ENCODE measurements around the gene CDC27.
"Not testable (repeated sequence)": the region's sequence is repeated elsewhere in the genome, so short reads cannot be mapped to it uniquely, and the experiment has no call there.

Gene CDC27

GRCh38 chr17:47218896-47219430 is 29.9 kb upstream of the CDC27 start:
- DNase-seq = no peak

- not testable (repeated sequence) for DNase-seq
Observed at GRCh38 chr17:47217279-47217678, 28.2 kb upstream of the CDC27 start.

GRCh38 chr17:47216821-47217220 is 27.7 kb upstream of the CDC27 start:
- not testable (repeated sequence) for DNase-seq

GRCh38 chr17:47214931-47215330 is 25.8 kb upstream of the CDC27 start:
- no peak for DNase-seq

GRCh38 chr17:47213540-47213939 is 24.4 kb upstream of the CDC27 start:
- DNase-seq = no peak

- no peak for DNase-seq
Observed at GRCh38 chr17:47212458-47212857, 23.4 kb upstream of the CDC27 start.

- no peak for DNase-seq
Observed at GRCh38 chr17:47210779-47211178, 21.7 kb upstream of the CDC27 start.

- DNase-seq = peak; percentile 28
Observed at GRCh38 chr17:47210105-47210504, 21.0 kb upstream of the CDC27 start.

- no peak for DNase-seq
Observed at GRCh38 chr17:47209499-47209898, 20.4 kb upstream of the CDC27 start.

GRCh38 chr17:47208744-47209488 is 19.8 kb upstream of the CDC27 start, which contains the start of gene MYL4:
Gene MYL4 (plus strand): TSS chr17:47209348. CDS start chr17:47209423, 75 bp downstream.
- peak; percentile 44 for DNase-seq

GRCh38 chr17:47207143-47208067 is 18.3 kb upstream of the CDC27 start:
- no peak for DNase-seq

- DNase-seq = peak; percentile 90
Observed at GRCh38 chr17:47205419-47205963, 16.4 kb upstream of the CDC27 start.

GRCh38 chr17:47204722-47205418 is 15.8 kb upstream of the CDC27 start:
- peak; percentile 56 for DNase-seq

GRCh38 chr17:47203984-47204721 is 15.1 kb upstream of the CDC27 start:
- DNase-seq = peak; percentile 72

GRCh38 chr17:47201166-47201565 is 12.1 kb upstream of the CDC27 start:
- DNase-seq = no peak

- no peak for DNase-seq
Observed at GRCh38 chr17:47200325-47200664, 11.2 kb upstream of the CDC27 start.

GRCh38 chr17:47199627-47200324 is 10.7 kb upstream of the CDC27 start:
- DNase-seq = no peak

GRCh38 chr17:47197821-47198220 is 8.7 kb upstream of the CDC27 start:
- DNase-seq = no peak

GRCh38 chr17:47193931-47194511 is 4.9 kb upstream of the CDC27 start:
- DNase-seq = no peak

- DNase-seq = peak; percentile 28
Observed at GRCh38 chr17:47192554-47192953, 3.5 kb upstream of the CDC27 start.

- DNase-seq = no peak
Observed at GRCh38 chr17:47190770-47191169, 1.7 kb upstream of the CDC27 start.

Measured in fibroblast of skin of right biceps (primary cell).